ENCODE measurements around the gene FOXK2.

DNA sequence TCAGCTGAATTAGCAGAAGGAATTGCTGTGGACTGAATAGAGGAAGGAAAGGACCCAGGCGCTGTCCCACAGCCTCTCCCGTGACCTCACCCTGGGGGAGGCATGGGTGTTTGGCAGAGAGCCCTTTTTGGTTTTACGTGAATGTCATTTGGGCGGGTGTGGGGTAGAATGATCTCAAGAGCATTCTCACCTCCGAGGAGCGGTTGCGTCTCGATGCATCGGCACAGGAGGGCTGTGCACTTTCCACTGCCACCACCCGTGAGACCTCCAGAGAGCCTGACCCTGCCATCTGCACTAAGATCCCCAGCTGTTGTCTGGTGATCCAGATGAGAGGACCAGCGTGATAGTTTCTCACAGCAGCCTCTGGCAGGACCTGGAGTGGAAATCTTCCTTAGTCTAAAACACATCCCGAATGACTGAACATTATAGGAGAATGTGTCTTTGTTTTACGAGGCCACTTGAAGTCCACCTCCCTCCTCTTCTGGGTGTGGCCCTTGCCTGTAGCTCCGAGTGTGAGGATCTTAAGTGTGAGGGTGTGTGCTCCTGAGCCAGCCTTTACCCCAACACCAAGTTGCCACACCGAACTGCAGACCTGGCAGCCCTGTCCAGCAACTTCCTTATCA is 29.3 kb downstream of the FOXK2 start:
- TF ChIP-seq, protein P1, sequence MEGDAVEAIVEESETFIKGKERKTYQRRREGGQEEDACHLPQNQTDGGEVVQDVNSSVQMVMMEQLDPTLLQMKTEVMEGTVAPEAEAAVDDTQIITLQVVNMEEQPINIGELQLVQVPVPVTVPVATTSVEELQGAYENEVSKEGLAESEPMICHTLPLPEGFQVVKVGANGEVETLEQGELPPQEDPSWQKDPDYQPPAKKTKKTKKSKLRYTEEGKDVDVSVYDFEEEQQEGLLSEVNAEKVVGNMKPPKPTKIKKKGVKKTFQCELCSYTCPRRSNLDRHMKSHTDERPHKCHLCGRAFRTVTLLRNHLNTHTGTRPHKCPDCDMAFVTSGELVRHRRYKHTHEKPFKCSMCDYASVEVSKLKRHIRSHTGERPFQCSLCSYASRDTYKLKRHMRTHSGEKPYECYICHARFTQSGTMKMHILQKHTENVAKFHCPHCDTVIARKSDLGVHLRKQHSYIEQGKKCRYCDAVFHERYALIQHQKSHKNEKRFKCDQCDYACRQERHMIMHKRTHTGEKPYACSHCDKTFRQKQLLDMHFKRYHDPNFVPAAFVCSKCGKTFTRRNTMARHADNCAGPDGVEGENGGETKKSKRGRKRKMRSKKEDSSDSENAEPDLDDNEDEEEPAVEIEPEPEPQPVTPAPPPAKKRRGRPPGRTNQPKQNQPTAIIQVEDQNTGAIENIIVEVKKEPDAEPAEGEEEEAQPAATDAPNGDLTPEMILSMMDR (IDR thresholded peaks at IDR 0.05), result no peak
- TF ChIP-seq POLR2AphosphoS5 (IDR thresholded peaks at IDR 0.05), result no peak

All from breast epithelium (tissue), 3 donors.